NB4 (cell line): ENCODE results near the gene ZMYND19.

Source experiments
- CTCF ChIP-seq: IDR thresholded peaks from one replicate; pipeline ENCODE4 v1.5.1; 2012; ENCODE audit warnings: low read depth, low read length
- POLR2A ChIP-seq: IDR thresholded peaks from 2 replicates; pipeline ENCODE4 v1.6.1; 2011; ENCODE audit warnings: mild to moderate bottlenecking; ENCODE audit not compliant: insufficient read length; ENCODE audit errors: extremely low read depth

GRCh38 chr9:137575716-137576411, 14.4 kb downstream of the ZMYND19 start:
- TF ChIP-seq CTCF (no peak), POLR2A (no peak)
